Measurements from ENCODE around the gene LRFN5. TPM values are rescaled to one million over a fixed set of nuclear protein-coding genes. Genes with fewer than 3 reads are reported as not detected.
"Not testable (repeated sequence)": the region's sequence is repeated elsewhere in the genome, so short reads cannot be mapped to it uniquely, and the experiment has no call there.

The LRFN5 gene
- total RNA-seq, 1 experiment from 2014 or later: 9.8 TPM

- in situ Hi-C loops (cut with HindIII; ENCODE audit: low pct_unique_long_range_greater_than_20kb, low sequenced_read_pairs); H3K27ac ChIP-seq (ENCODE audit: low read length); POLR2A ChIA-PET; DNase-seq (ENCODE audit: low read depth, low spot score); H3K36me3 ChIP-seq (ENCODE audit: control insufficient read depth, insufficient read depth, low read length); H3K9me3 ChIP-seq (ENCODE audit: control insufficient read depth, insufficient read depth, low read depth, low read length); BruUV-seq (replicated peaks); CTCF ChIA-PET; H3K4me3 ChIP-seq (ENCODE audit: low read depth in 2 of 2, low read length in 2 of 2); H3K27me3 ChIP-seq (ENCODE audit: control insufficient read depth, insufficient read depth, low read length); H3K4me1 ChIP-seq (ENCODE audit: control insufficient read depth, insufficient read depth, low read length); intact Hi-C loops (cut with micrococcal nuclease; ENCODE audit: unreplicated experiment); ATAC-seq: not testable (repeated sequence)
- peak; percentile 45 for TF ChIP-seq CTCF (IDR thresholded peaks at IDR 0.05)
These were observed 143.9 kb downstream of the LRFN5 start for GRCh38 chr14:41750575-41750974.

GRCh38 chr14:41758011-41758665, 151.5 kb downstream of the LRFN5 start:
- no peak overlapping the region for H3K27ac ChIP-seq (ENCODE audit: low read length)
- ChIA-PET POLR2A (no interaction called here), CTCF (no interaction called here)
- DNase-seq (ENCODE audit: low read depth, low spot score) (no peak), ATAC-seq (no peak)
- H3K27me3 ChIP-seq (ENCODE audit: control insufficient read depth, insufficient read depth, low read length): no peaks in the 10 kb centered on the region
- no peak for TF ChIP-seq SIN3A (IDR thresholded peaks at IDR 0.05; ENCODE audit: borderline replicate concordance, insufficient read depth, low read depth, low read length)
- no peak for TF ChIP-seq CTCF (IDR thresholded peaks at IDR 0.05)
- no peak for TF ChIP-seq POLR2AphosphoS5 (IDR thresholded peaks at IDR 0.05; ENCODE audit: low read depth, low read length)
- TF ChIP-seq TCF7L2 (IDR thresholded peaks at IDR 0.05; ENCODE audit: low read depth, low read length): no peak
- no peak for TF ChIP-seq REST (IDR thresholded peaks at IDR 0.05; ENCODE audit: insufficient read depth in 1 of 2, low read depth in 2 of 2, low read length in 1 of 2)
- H3K4me3 ChIP-seq (ENCODE audit: low read depth in 2 of 2, low read length in 2 of 2): no peak overlapping the region
- intact Hi-C loops (cut with micrococcal nuclease; ENCODE audit: unreplicated experiment): no loop called here
- H3K4me1 ChIP-seq (ENCODE audit: control insufficient read depth, insufficient read depth, low read length): no peaks in the 10 kb centered on the region
- no peaks in the 10 kb centered on the region for H3K9me3 ChIP-seq (ENCODE audit: control insufficient read depth, insufficient read depth, low read depth, low read length)
- no peaks in the 10 kb centered on the region for H3K36me3 ChIP-seq (ENCODE audit: control insufficient read depth, insufficient read depth, low read length)
- in situ Hi-C loops (cut with HindIII; ENCODE audit: low pct_unique_long_range_greater_than_20kb, low sequenced_read_pairs): no loop called here
- no TSS peak for BruUV-seq (replicated peaks)

Measured in Panc1 (cell line).